ENCODE measurements around the gene GPR84. TPM values are rescaled to one million over a fixed set of nuclear protein-coding genes. Genes with fewer than 3 reads are reported as not detected.

The GPR84 gene
- polyA plus RNA-seq, 2 of the 4 experiments (the other 2 are of a cell fraction) = not detected

DNA sequence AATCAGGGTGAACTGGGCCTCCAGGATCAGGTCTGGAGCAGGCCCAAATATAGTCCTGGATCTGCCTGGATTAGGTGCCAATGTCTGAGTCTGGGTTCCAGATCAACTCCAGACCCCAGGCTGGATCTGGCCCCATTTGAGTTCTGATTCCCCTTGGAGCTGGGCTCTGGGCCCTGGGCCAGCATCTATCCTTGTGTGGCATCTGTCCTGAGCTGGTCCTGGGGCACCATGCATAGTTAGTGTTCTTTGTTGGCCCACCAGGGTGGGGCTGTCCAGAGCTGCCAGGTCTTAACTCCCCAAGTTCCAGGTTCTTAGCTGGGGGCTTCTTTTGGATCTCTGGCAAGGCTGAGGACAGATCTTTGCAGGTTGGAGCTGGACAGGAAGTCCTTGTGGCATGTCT, 31.3 kb upstream of the GPR84 start (continued):
- TF ChIP-seq, protein P1, sequence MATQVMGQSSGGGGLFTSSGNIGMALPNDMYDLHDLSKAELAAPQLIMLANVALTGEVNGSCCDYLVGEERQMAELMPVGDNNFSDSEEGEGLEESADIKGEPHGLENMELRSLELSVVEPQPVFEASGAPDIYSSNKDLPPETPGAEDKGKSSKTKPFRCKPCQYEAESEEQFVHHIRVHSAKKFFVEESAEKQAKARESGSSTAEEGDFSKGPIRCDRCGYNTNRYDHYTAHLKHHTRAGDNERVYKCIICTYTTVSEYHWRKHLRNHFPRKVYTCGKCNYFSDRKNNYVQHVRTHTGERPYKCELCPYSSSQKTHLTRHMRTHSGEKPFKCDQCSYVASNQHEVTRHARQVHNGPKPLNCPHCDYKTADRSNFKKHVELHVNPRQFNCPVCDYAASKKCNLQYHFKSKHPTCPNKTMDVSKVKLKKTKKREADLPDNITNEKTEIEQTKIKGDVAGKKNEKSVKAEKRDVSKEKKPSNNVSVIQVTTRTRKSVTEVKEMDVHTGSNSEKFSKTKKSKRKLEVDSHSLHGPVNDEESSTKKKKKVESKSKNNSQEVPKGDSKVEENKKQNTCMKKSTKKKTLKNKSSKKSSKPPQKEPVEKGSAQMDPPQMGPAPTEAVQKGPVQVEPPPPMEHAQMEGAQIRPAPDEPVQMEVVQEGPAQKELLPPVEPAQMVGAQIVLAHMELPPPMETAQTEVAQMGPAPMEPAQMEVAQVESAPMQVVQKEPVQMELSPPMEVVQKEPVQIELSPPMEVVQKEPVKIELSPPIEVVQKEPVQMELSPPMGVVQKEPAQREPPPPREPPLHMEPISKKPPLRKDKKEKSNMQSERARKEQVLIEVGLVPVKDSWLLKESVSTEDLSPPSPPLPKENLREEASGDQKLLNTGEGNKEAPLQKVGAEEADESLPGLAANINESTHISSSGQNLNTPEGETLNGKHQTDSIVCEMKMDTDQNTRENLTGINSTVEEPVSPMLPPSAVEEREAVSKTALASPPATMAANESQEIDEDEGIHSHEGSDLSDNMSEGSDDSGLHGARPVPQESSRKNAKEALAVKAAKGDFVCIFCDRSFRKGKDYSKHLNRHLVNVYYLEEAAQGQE (IDR thresholded peaks at IDR 0.05) = no peak

DNA sequence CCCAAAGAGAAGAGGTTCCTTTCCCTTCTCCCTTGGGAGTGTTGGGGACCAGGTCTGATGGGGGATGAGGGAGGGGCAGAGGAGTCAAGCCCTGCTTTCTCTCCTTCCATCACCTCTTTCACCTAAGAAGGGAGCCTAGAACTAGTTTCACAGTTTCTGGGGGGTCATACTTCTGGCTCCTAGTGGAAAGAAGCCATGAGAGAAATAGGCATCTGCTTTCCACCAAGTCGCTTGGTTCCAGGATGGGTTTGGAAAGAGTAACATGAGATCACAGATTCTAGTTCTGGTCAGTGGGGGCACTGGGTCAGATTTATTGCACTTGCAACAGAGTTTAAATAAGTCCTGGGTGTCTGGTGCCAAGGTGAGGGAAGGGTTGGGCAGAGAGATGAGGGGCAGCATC, 30.7 kb upstream of the GPR84 start:
- Histone ChIP-seq H3K9me3 (no peaks in the 10 kb centered on the region), H3K4me1 (peaks cover 7% of the 10 kb centered on the region; the same call in 2 of the 3 replicates), H3K27ac (no peak overlapping the region), H3K4me3 (no peak overlapping the region), H3K4me2 (no peak overlapping the region)
- ATAC-seq = no peak
- 96% methylated on average over 1 of the region's 1 CpG for WGBS (ENCODE audit: missing lambda C conversion rate)
- FAIRE-seq = no peak
- POLR2A ChIA-PET = no interaction called here
- DNase-seq (ENCODE audit: low read depth in 1 of 2, low spot score in 1 of 2) = no peak
- CTCF ChIA-PET = interaction anchor here (1.3 to 12.7 kb wide), 5 partner anchors 9 to 39 kb away, joined by 4 to 1279 read pairs (median 6); partner anchors contain the start of genes ITGA5 and ZNF385A
- TF ChIP-seq, protein P1 (IDR thresholded peaks at IDR 0.05) = no peak
- TF ChIP-seq, protein P2, sequence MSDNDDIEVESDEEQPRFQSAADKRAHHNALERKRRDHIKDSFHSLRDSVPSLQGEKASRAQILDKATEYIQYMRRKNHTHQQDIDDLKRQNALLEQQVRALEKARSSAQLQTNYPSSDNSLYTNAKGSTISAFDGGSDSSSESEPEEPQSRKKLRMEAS (IDR thresholded peaks at IDR 0.05) = no peak
- TF ChIP-seq MAZ (IDR thresholded peaks at IDR 0.05; ENCODE audit: borderline replicate concordance, low read depth, low read length) = no peak

DNA sequence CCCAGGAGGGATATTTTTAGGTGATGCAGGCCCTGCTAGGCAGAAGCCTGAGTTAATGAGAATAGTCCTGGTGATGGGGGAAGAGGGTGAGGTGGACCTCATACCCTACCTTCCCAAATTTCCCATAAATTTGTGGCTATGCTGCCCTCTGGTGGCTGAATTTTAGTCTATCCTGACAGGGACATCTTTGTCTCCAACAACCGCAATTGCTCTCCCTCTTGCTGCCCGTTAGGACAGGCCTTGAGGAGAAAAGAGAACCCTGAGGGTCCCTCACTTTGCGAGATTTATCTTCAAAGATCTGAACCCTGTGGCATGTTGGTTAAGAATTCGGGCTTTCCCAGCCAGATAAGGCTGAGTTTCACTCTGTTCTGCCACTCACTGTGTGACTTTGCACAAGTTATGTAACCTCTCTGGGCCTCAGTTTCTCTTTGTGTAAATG, 30.0 kb upstream of the GPR84 start:
- Histone ChIP-seq H3K4me1 (peaks cover 7% of the 10 kb centered on the region; the same call in 2 of the 3 replicates), H3K4me3 (no peak overlapping the region), H3K27ac (no peak overlapping the region), H3K9me3 (no peaks in the 10 kb centered on the region), H3K4me2 (no peak overlapping the region)
- DNase-seq (ENCODE audit: low read depth in 1 of 2, low spot score in 1 of 2) = peak in 1 of 2 experiments; percentile 68
- CTCF ChIA-PET = interaction anchor here (1.0 to 12.7 kb wide), 17 partner anchors 9 to 82 kb away, joined by 3 to 1279 read pairs (median 6); partner anchors contain the start of genes ITGA5 and ZNF385A
- POLR2A ChIA-PET = no interaction called here
- ATAC-seq = peak; percentile 60 to 74; a peak in 5 of 6 replicates
- 13% methylated on average over 4 of the region's 4 CpGs for WGBS (ENCODE audit: missing lambda C conversion rate)
- FAIRE-seq = no peak
- TF ChIP-seq SMC3 (IDR thresholded peaks at IDR 0.05) = peak; percentile 40; the same call in 1 of the 3 replicates
- no peak for TF ChIP-seq BHLHE40 (IDR thresholded peaks at IDR 0.05; ENCODE audit: low read depth, low read length)
- TF ChIP-seq, protein P3, sequence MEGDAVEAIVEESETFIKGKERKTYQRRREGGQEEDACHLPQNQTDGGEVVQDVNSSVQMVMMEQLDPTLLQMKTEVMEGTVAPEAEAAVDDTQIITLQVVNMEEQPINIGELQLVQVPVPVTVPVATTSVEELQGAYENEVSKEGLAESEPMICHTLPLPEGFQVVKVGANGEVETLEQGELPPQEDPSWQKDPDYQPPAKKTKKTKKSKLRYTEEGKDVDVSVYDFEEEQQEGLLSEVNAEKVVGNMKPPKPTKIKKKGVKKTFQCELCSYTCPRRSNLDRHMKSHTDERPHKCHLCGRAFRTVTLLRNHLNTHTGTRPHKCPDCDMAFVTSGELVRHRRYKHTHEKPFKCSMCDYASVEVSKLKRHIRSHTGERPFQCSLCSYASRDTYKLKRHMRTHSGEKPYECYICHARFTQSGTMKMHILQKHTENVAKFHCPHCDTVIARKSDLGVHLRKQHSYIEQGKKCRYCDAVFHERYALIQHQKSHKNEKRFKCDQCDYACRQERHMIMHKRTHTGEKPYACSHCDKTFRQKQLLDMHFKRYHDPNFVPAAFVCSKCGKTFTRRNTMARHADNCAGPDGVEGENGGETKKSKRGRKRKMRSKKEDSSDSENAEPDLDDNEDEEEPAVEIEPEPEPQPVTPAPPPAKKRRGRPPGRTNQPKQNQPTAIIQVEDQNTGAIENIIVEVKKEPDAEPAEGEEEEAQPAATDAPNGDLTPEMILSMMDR (IDR thresholded peaks at IDR 0.05) = peak; percentile 86
- peak; percentile 55 to 57 for TF ChIP-seq RAD21 (conservative IDR thresholded peaks at IDR 0.05 in 1 of 2, IDR thresholded peaks at IDR 0.05 in 1 of 2)

DNA sequence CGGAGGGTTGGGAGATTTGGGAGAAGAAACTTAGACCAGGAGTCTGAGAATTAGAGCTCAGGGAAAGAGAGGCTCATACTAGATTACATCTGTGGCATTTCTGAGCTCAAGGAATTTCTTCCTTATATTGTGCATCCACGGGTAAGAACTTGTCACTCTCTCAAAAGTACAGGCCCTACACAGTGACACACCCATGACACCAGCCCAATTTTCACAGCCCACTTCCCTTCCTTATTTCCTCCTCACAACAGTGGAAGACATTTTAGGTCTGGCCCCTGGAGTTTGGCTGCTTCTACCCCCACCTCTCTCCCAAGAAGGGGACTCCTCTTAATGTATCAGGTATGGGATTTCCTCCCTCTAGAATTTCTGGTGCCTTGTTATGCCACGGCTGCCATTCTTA, 29.5 kb upstream of the GPR84 start:
- WGBS (ENCODE audit: missing lambda C conversion rate) = 48% methylated on average over 3 of the region's 3 CpGs
- H3K9me3 ChIP-seq = no peaks in the 10 kb centered on the region
- FAIRE-seq = no peak
- POLR2A ChIA-PET = no interaction called here
- no peak overlapping the region for H3K27ac ChIP-seq
- no peak for DNase-seq (ENCODE audit: low read depth in 1 of 2, low spot score in 1 of 2)
- ATAC-seq = no peak
- peaks cover 7% of the 10 kb centered on the region; the same call in 2 of the 3 replicates for H3K4me1 ChIP-seq
- no peak overlapping the region for H3K4me3 ChIP-seq
- CTCF ChIA-PET = interaction anchor here (0.6 to 4.1 kb wide), 26 partner anchors 9 to 83 kb away, joined by 3 to 64 read pairs (median 5); partner anchors contain the start of genes ITGA5 and ZNF385A
- no peak for TF ChIP-seq POLR2A (IDR thresholded peaks at IDR 0.05; ENCODE audit: low read length)
- no peak overlapping the region for H3K4me2 ChIP-seq
